ENCODE data around the gene ZCCHC17.

The ZCCHC17 gene

GRCh38 chr1:31310198-31310597 lies 13.4 kb downstream of the ZCCHC17 start:
- Histone ChIP-seq H3K27ac (no peak overlapping the region), H3K4me2 (no peak overlapping the region), H3K36me3 (ENCODE audit: insufficient read depth) (no peaks in the 10 kb centered on the region), H3K79me2 (ENCODE audit: insufficient read depth, low read depth) (0 out of 2 replicates have a peak, but pooled peaks cover 10% of the 10 kb centered on the region), H3K4me1 (ENCODE audit: low read depth, poor library complexity, severe bottlenecking) (peaks cover 4% of the 10 kb centered on the region), H2AFZ (ENCODE audit: low read depth) (no peak overlapping the region), H3K9ac (no peak overlapping the region), H3K4me3 (IDR thresholded peaks at IDR 0.05; ENCODE audit: insufficient read depth, low read depth, low read length) (no peak overlapping the region), H3K27me3 (ENCODE audit: insufficient read depth, low read depth) (no peaks in the 10 kb centered on the region), H4K20me1 (ENCODE audit: insufficient read depth) (no peaks in the 10 kb centered on the region)
- TF ChIP-seq, protein P1, sequence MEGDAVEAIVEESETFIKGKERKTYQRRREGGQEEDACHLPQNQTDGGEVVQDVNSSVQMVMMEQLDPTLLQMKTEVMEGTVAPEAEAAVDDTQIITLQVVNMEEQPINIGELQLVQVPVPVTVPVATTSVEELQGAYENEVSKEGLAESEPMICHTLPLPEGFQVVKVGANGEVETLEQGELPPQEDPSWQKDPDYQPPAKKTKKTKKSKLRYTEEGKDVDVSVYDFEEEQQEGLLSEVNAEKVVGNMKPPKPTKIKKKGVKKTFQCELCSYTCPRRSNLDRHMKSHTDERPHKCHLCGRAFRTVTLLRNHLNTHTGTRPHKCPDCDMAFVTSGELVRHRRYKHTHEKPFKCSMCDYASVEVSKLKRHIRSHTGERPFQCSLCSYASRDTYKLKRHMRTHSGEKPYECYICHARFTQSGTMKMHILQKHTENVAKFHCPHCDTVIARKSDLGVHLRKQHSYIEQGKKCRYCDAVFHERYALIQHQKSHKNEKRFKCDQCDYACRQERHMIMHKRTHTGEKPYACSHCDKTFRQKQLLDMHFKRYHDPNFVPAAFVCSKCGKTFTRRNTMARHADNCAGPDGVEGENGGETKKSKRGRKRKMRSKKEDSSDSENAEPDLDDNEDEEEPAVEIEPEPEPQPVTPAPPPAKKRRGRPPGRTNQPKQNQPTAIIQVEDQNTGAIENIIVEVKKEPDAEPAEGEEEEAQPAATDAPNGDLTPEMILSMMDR (conservative IDR thresholded peaks at IDR 0.05; ENCODE audit: low read depth, low read length): no peak

DNA sequence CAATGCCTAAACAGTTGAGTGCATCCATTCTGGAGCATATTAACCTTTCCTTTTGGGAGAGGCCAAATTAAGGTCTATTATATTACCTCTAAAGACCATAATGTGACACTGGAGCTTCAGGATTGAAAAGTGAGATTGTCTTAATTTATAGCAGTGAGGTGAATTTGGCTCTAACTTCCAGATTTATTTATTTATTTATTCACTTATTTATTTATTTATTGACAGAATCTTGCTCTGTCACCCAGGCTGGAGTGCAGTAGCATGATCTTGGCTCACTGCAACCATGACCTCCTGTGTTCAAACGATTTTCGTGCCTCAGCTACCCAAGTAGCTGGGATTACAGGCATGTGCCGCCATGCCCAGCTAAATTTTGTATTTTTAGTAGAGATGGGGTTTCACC lies 19.1 kb downstream of the ZCCHC17 start:
- H3K27ac ChIP-seq: no peak overlapping the region
- H2AFZ ChIP-seq (ENCODE audit: low read depth): no peak overlapping the region
- H3K27me3 ChIP-seq (ENCODE audit: insufficient read depth, low read depth): no peaks in the 10 kb centered on the region
- no peaks in the 10 kb centered on the region for H3K79me2 ChIP-seq (ENCODE audit: insufficient read depth, low read depth)
- no peaks in the 10 kb centered on the region for H4K20me1 ChIP-seq (ENCODE audit: insufficient read depth)
- no peak overlapping the region for H3K4me3 ChIP-seq (IDR thresholded peaks at IDR 0.05; ENCODE audit: insufficient read depth, low read depth, low read length)
- H3K4me2 ChIP-seq: no peak overlapping the region
- TF ChIP-seq, protein P1 (conservative IDR thresholded peaks at IDR 0.05; ENCODE audit: low read depth, low read length): no peak
- H3K4me1 ChIP-seq (ENCODE audit: low read depth, poor library complexity, severe bottlenecking): no peaks in the 10 kb centered on the region
- H3K9ac ChIP-seq: no peak overlapping the region
- H3K36me3 ChIP-seq (ENCODE audit: insufficient read depth): no peaks in the 10 kb centered on the region

DNA sequence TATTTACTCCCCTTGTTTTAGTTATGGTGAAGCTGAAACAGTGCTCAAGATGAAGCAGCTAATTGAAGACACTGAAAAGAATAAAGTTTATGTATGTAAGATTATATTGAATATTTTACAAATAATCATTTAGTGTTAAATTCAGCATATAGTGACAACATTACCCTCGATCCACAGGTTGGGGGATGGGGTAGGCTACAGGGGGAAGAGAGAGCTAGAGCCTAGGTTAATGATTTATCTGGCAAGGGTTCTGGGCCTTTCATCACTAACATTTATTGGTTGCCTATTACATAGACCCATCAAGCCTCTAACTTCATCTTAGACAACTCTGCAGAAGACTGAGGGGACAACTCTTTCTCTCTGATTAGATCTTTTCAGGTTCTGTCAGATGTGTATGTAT lies 21.3 kb downstream of the ZCCHC17 start:
- H3K4me1 ChIP-seq (ENCODE audit: low read depth, poor library complexity, severe bottlenecking): no peaks in the 10 kb centered on the region
- H3K79me2 ChIP-seq (ENCODE audit: insufficient read depth, low read depth): no peaks in the 10 kb centered on the region
- H3K27ac ChIP-seq: no peak overlapping the region
- H3K36me3 ChIP-seq (ENCODE audit: insufficient read depth): no peaks in the 10 kb centered on the region
- no peak overlapping the region for H3K4me3 ChIP-seq (IDR thresholded peaks at IDR 0.05; ENCODE audit: insufficient read depth, low read depth, low read length)
- no peak overlapping the region for H2AFZ ChIP-seq (ENCODE audit: low read depth)
- H3K27me3 ChIP-seq (ENCODE audit: insufficient read depth, low read depth): no peaks in the 10 kb centered on the region
- H3K9ac ChIP-seq: no peak overlapping the region
- TF ChIP-seq, protein P1 (conservative IDR thresholded peaks at IDR 0.05; ENCODE audit: low read depth, low read length): no peak
- H4K20me1 ChIP-seq (ENCODE audit: insufficient read depth): no peaks in the 10 kb centered on the region
- no peak overlapping the region for H3K4me2 ChIP-seq

GRCh38 chr1:31324093-31324492 lies 27.3 kb downstream of the ZCCHC17 start:
- no peak overlapping the region for H3K27ac ChIP-seq
- H3K4me3 ChIP-seq (IDR thresholded peaks at IDR 0.05; ENCODE audit: insufficient read depth, low read depth, low read length): no peak overlapping the region
- no peaks in the 10 kb centered on the region for H4K20me1 ChIP-seq (ENCODE audit: insufficient read depth)
- no peaks in the 10 kb centered on the region for H3K27me3 ChIP-seq (ENCODE audit: insufficient read depth, low read depth)
- no peaks in the 10 kb centered on the region for H3K79me2 ChIP-seq (ENCODE audit: insufficient read depth, low read depth)
- H2AFZ ChIP-seq (ENCODE audit: low read depth): no peak overlapping the region
- TF ChIP-seq, protein P1 (conservative IDR thresholded peaks at IDR 0.05; ENCODE audit: low read depth, low read length): no peak
- no peak overlapping the region for H3K4me2 ChIP-seq
- H3K9ac ChIP-seq: no peak overlapping the region
- H3K4me1 ChIP-seq (ENCODE audit: low read depth, poor library complexity, severe bottlenecking): no peaks in the 10 kb centered on the region
- no peaks in the 10 kb centered on the region for H3K36me3 ChIP-seq (ENCODE audit: insufficient read depth)

Measured in KMS-11 (cell line).